ENCODE data around the gene AQP6.

GRCh38 chr12:49939707-49940106, 33.0 kb upstream of the AQP6 start:
- TF ChIP-seq POLR2A (IDR thresholded peaks at IDR 0.05; ENCODE audit: extremely low read depth, insufficient read length): no peak
- no peak for TF ChIP-seq MYC (IDR thresholded peaks at IDR 0.05; ENCODE audit: low read depth, low read length)
- no peak for TF ChIP-seq CTCF (IDR thresholded peaks at IDR 0.05; ENCODE audit: low read depth, low read length)
- TF ChIP-seq, protein P1, sequence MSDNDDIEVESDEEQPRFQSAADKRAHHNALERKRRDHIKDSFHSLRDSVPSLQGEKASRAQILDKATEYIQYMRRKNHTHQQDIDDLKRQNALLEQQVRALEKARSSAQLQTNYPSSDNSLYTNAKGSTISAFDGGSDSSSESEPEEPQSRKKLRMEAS (IDR thresholded peaks at IDR 0.05; ENCODE audit: low read depth, low read length): no peak

All from NB4 (cell line).